HL-60/S4 treated with retinoic acid at 250 ng/mL for 4 days and 3 days (cell line): ENCODE measurements around the gene TAF10.

Source experiments
- in situ Hi-C: fragments of 300-500 bp; cut with MboI; formaldehyde crosslinking; loops from 2 replicates; pipeline ENCODE4 v1.7.0; 2022; ENCODE audit warnings: low sequenced_read_pairs

The TAF10 gene

DNA sequence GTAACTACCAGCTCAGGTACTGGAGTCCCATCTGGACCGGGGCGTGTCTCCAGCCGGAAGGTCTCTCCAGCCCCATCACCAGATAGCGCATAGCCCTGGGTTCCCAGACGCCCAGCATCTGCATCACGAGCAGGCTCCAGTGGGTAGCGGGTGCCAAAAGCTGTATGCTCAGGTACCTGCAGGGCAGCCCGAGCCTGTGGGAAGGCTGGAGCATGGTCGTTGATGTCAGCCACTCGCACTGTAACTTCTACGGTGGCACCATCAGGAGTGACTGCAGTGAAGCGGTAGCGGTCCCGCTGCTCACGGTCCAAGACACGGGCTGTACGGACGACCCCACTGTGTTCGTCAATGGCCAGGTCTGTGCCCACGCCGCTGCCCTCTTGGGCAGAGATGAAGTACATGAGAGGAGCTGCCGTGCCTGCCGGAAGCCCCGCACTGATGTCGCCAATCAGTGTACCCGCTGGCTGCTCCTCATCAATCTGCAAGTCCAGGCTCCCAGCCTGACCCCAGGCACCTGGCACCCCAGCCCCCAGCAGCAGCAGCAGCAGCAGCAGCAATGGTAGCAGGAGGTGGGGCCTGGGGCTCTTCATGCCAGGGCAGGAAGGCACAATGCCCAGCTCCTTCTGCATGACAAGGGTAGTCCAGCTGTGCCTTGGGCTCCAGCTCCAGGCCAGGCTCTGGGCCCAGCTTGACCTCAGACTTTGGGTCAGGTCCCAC, 29.1 kb upstream of the TAF10 start:
- in situ Hi-C loops, result no loop called here

DNA sequence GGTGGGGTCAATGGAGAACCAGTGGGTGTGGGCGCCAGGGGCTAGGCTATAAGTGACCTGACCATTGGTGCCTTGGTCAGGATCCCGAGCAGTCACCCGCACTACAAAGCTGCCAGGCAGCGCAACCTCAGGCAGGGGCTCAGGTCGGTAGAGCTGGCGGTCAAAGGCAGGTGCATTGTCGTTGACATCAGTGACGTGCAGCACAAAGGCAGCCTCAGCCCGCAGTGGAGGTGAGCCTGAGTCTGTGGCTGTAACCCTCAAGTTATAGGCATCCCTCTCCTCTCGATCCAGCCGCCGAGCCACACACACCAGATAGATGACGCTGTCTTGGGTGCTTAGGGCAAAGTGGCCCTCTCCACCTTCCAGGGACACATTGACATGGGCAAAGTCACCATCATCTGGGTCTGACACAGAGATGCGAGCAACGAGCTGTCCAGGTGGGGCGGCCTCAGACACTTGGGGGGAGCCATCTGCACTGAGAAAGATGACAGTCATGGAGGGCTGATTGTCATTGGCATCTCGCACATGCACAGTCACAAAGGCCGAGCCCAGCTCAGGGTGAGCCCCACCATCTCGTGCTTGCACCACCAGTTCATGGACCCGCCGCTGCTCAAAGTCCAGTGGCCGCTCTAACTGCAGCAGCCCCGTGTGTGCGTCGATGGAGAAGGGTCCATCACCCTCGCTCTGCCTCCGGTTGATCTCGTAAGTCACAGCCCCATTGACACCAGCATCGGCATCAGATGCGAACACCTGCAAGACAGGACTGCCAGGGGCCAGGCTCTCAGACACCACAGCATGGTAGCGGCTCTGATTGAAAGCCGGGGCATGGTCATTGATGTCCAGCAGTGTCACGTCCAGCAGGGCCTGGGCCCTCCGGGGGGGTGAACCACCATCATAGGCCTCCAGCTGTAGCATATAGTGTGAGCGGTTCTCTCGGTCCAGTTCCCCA, 28.3 kb upstream of the TAF10 start:
- in situ Hi-C loops, result no loop called here

DNA sequence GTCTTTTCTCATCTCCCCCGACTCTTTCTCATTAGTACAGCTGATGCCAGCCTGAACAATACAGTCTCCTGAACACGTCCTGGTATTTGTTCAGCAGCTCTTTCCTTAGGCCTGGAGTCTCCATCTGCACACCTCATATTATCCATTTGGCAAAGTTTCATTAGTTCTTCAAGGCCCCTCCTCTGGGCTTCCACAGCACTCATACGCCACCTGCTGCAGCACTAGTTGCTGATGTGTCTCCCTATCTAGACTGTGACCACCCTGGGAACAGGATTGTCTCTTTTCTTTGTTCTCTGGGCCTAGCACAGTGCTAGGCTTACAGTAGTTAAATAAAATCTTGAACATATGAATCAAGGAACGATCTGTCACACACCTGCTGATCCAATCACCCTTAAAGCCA, 26.4 kb upstream of the TAF10 start:
- in situ Hi-C loops, result no loop called here

DNA sequence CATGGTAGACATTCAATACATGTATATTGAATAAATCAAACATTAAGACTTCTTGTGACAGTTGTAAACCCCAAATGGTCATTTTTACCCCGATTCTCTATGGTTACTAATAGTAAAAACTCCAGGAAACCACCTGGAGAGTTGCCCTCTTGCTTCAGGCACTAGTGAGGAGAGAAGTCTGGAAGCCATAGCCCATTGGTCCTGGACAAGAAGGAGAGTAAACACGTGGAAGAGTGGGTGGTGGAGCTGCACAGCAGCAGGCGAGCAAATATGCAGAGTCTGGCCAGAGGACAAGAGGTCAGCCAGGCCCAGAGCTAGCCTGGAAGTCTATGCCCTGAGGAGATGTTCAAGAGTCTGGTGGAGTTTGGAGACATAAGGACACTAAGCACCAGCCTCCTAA, 25.9 kb upstream of the TAF10 start:
- in situ Hi-C loops, result no loop called here

DNA sequence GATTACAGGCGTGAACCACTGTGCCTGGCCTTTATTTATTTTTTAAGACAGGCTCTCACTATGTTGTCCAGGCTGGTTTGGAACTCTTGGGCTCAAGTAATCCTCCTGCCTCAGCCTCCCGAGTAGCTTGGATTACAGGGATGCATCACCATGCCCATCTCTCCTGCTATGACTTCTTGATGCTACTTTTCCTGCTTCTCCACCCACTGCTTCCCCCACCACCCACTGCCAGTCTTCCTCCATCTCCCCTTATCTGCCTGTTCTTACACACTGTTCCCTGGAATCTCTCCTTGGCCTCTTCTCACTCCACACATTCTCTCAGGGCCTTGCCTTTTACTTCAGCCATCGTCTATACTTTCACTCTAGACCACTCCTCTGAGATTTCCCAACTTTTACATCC, 24.5 kb upstream of the TAF10 start:
- in situ Hi-C loops, result no loop called here

DNA sequence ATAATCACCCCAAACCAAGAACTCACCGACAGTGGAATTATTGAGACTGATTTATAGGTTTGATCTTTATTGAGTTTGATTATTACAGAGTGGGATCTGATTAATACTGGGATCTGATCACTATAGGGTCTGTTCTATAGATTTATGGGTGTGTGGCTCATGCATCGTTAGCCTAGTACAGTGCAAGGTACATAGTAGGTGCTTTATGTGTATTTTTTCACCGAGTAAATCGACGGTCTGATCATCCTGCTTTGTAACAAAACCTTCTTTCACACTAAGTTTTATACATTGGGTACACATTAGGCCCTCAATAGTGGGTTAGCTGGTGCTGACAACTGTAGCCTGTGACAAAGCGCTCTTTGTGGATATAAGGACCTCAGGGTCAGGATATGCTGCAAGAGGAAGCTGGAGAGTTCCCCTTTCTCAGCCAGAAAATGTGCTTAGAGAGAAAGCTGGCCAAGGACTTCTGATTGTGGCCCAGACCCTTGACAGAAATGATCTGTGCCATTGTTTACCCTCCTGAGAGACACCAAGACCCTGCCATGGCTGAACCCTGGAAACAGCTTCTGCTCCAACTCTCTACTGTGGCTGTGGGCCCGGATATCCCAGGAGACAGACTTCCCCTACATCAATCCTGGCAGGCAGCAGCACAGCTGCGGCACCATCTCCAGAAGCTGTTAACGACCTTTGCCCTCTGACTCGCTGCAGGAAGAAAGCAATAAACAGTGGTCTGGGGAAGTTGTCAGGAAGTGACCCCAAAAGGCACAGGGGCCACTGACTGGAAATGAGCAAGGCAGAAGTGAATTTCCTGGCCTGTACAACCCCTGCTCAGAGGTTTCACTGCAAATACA, 23.3 kb upstream of the TAF10 start:
- in situ Hi-C loops, result no loop called here

DNA sequence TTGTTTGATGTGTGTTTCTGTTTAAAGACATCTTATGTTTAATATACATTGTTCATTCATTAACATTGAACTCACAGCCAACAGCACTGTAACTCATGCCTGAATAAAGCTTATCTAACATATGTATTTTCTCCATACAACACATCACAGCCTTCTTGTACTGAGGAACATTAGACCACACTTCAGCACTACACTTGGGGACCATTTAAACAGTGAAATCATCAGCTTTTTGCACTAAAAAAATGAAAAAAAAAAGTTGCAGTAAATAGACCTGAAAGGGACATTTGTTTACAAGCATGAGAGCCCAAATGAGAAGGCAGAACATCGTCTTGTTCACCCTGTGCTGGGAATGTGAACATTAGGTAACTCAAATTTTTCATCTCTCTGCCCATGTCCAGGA, 22.5 kb upstream of the TAF10 start:
- in situ Hi-C loops, result no loop called here

DNA sequence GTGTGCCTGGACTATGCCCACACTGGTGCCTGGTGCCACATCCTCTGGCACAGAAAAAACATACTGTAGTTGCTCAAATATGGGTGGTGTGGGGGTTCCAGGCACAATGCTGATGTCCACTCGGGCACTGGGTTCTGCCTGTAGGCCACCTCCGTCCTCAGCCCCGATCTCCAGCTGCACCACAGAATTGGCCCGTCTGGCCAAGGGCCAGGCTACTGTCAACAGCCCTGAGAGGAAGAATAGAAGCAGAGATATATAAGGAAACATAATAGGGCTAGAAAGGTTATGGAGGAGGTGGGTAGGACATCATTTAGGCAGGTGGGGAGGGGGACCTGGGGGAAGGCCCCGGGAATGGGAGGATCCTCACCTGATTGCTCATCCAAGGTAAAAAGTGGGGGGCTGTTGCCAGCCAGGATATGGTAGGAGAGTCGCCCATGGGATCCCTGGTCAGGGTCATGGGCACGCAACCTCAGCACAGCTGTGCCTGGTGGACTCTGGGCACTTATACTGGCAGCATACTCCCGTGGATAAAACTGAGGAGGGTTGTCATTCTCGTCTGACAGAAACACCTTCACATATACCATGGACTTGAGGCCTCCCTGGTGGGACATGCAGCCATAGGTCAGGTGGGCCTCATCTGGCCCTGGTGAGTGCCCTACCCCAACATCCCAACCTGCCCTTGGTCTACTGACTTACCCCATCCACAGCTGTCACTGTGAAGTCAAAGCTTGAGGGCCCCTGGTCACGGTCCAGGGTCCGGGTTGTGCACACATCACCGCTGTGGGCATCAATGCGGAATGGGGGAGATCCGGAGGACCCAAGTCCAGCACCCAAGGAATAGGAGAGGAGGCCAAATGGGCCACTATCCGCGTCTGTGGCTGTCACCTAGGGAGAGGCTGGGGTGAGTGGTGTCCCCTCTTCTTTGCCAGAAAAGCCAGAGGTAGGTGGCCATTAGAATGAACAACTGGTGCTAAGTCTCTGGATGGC, 21.7 kb upstream of the TAF10 start:
- in situ Hi-C loops, result no loop called here

DNA sequence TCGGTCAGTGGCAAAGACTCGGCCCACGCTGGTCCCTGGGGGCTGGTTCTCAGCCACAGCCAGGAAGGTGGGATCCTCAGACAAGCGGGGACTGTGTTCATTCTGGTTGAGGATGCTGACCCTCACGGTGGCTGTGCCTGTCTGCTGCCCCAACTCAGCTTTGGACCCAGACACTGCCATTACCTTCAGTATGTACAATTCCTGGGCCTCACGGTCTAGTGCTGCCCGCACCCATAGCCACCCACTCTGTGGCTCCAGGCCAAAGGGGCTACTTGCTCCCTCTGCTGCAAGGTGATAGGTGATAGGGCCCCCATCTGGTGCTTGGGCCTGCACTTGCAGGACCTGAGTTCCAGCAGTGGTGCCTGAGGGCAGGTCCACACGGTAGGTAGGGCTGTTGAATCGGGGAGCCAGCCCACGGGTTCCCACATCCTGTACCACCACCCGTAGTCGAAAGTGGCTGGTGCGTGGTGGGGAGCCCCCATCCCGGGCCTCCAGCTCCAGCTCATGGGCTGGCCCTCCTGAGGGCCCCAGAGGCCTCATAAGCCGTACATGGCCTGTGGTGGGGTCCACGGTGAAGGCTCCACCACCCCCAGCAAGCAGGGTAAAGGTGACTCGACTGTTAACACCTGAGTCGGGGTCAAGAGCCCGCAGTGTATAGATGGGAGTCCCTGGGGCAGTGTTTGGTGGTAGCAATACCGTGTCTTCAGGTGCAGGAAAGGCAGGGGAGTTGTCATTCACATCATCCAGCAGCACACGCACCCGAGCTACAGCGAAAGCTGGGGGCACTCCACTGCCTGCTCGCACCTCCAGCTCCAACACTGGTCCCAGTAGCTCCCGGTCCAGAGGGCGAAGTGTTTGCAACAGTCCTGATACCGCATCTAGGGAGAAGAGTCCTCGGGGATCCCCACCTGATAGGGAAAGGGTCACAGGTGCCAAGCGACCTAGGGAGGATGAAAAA, 20.4 kb upstream of the TAF10 start:
- in situ Hi-C loops, result no loop called here

DNA sequence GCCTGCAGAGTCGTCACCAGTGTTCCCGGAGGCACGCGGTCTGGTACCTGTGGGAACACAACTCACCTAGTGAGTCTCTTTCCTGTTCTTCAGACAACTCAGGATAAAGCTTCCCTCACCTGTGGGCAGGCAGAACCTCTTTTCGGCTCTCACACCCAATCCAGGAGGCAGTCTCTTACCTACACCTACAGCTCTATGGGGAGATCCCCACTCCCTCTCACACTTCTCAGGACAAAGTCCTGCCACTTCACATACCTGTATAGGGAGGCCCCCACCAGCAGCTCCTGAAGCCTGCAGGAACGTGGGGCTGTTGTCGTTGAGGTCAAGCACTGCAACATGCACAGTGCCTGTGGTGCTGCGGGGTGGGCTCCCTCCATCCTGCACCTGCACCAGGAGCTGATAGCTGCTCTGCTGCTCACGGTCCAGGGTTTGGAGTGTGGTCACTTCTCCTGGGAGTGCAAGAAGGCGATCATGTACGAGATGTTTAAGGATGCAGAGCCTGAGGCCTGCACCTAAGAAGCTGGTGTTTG, 19.4 kb upstream of the TAF10 start:
- in situ Hi-C loops, result no loop called here

DNA sequence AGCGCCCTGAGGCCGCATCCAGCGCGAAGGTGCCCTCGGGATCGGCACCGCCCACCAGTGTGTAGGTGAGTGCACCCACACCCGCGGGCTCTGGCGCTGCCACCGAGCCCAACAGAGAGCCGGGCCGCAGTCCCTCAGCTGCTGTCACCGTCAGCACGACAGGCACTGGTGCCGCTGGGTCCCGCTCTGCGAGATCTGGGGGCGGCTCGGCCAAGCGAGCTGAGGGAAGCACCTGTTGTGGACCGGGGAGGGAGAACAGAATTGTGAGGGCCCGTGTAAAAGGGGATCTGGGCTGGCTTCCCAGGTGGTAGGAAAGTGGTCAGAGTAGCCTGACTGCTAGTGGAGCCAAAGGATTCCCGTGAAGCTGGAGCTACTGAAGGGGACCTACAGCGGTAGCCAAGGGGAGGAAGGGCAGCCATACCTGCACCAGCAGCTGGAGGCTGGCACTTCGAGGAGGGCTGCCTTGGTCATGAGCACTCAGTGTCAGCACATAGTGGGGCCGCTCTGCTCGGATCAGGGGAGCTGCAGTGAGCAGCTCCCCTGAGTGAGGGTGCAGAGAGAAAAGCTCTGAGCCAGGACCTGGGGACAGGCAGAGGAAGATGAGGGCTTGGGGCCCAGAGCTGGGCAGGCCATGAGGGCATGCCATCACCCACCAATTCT, 18.7 kb upstream of the TAF10 start:
- in situ Hi-C loops, result no loop called here

DNA sequence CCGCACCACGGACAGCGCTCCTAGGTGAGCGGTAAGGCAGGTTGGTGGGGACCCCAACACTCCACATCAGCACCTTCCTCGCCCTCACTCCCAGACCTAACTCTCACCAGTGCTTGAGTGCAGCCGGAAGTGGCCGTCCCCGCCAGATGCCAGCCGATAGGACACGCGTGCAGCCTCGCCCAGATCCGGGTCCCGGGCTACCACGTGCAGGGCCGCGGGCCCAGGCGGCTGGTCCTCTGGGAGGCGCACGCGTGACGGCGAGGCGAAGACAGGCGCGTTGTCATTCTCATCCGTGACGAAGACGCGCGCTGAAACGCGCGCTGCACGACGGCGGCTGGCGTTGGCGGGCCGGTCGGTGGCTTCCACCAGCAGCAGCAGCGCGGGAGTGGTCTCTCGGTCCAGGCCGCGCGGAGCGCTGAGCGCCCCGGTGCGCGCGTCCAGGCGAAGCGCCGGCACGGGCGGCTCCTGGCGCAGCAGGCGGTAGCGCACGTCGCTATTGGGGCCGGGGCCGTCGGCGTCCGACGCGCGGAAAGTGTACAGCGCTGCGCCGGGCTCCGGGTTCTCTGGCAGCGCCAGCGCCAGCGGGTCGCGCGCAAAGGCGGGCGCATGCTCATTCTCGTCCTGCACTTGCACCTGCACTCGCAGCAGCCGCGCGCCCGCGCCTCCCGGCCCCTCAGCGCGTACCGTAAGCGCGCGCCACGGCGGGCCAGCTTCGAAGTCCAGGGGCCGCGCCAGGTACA, 18.0 kb upstream of the TAF10 start:
- in situ Hi-C loops, result no loop called here

DNA sequence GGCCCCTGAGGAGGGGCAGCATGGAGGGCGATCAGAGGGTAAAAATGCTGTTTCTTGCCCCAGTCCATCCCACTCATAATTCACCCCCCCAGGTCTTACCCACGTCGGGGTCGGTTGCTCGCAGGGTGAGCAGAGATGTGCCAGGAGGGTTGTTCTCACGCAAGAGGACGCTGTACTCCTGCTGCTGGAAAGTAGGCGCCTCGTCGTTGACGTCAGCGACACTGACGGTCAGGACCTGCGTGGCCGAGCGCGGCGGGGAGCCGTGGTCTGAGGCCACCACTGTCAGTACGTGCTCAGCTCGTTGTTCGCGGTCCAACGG, 17.5 kb upstream of the TAF10 start:
- in situ Hi-C loops, result no loop called here

DNA sequence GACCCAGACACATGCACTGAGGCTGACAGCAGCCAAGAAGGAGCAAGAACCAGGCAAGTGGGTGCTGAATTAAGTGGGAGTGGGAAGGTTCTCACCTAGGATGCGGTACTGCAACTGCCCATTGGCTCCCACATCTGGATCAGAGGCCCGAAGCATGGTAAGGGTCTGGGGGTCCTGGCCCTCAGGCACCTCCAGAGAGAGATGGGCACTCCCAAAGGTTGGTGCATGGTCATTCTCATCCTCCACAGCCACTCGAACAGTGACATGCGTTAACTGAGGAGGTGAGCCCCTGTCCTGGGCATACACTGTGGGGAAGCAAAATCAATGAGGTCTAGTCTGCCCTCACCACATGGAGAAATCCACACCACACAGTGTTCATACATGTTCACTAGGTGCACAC, 16.5 kb upstream of the TAF10 start:
- in situ Hi-C loops, result no loop called here

DNA sequence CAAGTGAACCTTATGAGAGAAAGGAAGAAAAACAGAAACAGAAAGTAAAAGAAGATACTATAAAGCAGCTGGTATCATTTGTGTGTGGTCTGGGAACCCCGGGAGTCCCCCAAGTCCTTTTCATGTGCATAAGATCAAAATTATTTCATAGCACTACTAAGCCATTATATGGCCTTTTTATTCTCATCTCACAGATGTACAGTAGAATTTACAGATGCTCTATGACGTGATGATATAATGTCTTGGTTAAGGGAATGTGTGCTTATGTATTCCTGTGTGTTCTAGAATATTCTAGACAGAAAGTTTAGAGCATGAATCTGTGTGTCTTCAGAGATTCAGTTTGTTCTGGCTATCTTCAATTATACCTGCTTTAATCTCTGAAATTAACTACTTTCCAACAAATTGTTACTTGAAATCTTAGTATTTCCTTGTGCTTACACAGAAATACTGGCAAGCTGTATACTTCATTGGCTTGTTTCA, 15.8 kb upstream of the TAF10 start:
- in situ Hi-C loops, result no loop called here

DNA sequence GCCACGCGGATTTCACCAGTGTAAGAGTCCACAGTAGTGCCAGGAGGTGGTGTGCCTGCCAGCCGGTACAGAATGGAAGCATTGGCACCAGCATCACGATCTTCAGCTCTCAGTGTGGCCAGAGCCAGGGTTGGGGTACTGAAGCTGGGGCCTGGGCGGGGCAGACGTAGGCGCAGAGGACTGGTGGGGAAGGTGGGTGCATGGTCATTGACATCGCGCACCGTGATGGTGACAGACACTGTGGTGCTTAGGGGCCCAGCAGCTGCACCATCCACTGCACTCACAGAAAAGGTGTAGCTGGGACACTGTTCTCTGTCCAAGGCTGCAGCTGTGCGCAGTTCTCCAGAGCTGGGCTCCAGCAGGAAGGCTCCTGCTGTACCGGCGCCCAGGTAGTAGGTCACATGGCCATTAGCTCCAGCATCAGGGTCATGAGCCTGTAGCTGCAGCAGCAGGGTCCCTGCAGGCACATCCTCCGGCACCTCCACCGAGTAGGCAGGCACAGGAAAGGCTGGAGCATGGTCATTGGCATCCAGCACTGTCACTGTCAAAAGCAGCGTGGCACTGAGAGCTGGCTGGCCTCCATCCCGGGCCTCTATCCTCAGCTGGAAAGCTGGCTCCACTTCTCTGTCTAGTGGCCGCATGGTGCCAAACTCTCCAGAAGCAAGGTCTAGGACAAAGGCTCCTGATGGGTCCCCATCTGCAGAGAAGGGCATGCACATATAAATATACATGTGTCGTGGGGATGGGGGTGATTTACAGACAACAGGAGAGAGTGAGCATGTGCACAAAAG, 15.2 kb upstream of the TAF10 start:
- in situ Hi-C loops, result no loop called here
